HG03342 (cell line): ENCODE results near the gene FBXL16.

Source experiments
- ATAC-seq: cut with Tn5 transposase; IDR thresholded peaks from one replicate; pipeline ENCODE4 v1.9.1; 2021; ENCODE audit warnings: mild to moderate bottlenecking, moderate library complexity; ENCODE audit not compliant: unreplicated experiment

Gene FBXL16

DNA sequence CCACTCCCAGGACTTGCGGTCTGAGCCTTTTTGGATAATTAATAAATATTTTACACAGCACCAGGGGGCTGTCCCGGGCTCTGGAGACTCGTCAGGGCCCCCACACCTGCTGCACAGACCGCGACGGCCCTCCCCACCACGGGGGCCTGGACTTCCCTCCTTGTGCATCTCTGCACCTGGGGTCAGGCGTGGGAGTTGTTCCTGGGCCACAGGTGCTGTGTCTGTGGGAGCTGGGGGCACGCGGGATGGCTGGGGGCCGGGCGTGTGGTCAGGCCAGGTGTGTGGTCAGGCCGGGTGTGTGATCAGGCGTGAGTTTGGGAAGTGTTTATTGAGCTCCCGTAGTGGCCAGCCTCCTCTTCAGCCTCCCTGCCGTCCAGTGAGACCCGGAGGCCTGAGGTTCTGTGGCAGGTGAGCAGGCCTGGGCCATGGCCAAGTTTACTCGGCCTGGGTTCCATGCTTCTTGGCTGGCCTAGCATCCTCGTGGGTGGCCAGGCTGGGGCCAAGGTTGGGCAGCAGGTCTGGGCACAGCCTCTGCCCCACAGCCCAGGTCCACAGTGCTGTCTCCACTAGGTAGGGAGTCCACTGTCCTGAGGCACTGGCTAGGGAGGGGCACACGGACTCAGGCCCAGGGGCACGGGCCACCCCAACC, 27.3 kb downstream of the FBXL16 start:
- no peak for ATAC-seq

- ATAC-seq, result no peak
These were observed 28.0 kb downstream of the FBXL16 start for GRCh38 chr16:677316-678190.

GRCh38 chr16:676913-677312, 28.7 kb downstream of the FBXL16 start:
- no peak for ATAC-seq

DNA sequence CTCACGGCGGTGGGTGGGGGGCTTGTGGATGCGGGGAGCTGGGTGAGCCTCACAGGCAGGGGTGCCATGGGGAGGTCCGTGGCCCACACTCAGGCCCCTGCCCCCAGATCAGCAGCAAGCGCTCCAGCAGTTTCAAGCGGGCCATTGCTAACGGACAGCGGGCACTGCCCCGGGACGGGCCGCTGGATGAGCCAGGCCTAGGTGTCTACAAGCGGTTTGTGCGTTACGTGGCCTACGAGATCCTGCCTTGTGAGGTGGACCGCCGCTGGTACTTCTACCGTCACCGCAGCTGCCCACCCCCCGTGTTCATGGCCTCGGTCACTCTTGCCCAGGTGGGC, 29.1 kb downstream of the FBXL16 start:
- no peak for ATAC-seq

- no peak for ATAC-seq
These were observed 29.6 kb downstream of the FBXL16 start for GRCh38 chr16:675884-676564.

DNA sequence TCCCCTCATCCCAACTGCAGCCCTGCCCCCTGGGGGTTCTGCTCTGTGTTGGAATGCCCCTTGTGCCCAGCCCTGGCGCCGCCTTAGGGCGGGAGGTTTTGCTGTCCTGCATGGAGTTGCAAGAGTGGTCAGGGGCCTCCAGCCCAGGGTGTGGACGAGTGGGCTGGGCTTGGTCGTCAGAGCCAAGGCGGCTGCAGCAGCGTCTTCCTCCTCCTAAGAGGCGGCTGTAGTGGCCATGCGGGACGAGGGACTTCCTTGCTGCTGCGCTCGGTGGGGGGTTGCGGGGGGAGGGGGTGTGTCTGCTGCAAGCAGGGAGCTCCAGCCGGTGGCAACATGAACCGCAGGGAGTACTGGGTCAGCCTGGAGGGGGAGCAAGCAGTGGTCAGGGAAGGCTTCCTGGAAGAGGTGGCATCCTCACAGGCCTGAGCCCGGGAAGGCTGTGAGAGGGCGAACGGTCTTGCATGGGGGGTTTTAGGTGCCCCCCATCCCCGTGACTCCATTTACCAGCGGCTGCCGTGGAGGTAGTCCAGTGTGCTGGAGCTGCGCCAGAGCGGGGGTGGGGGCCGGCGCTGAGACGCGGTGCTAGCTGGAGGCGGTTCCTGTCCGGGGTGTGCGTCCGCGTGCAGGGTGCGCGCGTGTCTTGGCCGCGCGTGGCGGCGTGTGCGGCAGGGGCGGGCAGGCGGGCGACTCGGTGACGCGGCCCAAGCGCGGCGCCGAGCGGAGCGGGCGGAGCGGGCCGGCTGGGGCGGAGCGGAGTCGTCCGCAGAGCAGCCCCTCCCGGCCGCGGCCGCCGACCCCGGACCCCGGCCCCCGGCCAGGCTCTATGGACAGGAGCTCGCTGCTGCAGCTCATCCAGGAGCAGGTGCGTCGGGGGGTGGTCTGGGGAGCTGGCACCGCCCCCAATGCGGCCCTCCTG, 30.4 kb downstream of the FBXL16 start, which contains the start of gene RHBDL1:
Gene RHBDL1, plus strand, starts transcription at position 704 of the 916 bp plus-strand sequence. Its CDS starts 120 bp downstream, at position 824.
- no peak for ATAC-seq

GRCh38 chr16:674214-674881, 31.3 kb downstream of the FBXL16 start:
- ATAC-seq, result no peak

- ATAC-seq, result no peak
These were observed 32.1 kb downstream of the FBXL16 start for GRCh38 chr16:673399-673991.

DNA sequence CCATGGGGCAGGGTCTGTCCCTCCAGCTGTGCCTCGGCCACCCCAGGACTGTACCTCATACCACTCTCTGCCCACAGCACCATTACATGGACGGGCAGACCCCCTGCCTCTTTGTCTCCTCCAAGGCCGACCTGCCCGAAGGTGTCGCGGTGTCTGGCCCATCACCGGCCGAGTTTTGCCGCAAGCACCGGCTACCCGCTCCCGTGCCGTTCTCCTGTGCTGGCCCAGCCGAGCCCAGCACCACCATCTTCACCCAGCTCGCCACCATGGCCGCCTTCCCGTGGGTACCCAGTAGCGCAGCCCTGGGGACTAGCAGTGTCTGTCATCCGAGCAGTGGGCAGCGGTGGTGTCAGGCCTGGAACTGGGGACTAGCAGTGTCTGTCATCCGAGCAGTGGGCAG, 32.8 kb downstream of the FBXL16 start:
- ATAC-seq, result no peak

GRCh38 chr16:672371-672770, 33.2 kb downstream of the FBXL16 start:
- no peak for ATAC-seq

- no peak for ATAC-seq
These were observed 34.1 kb downstream of the FBXL16 start for GRCh38 chr16:671353-672131.

DNA sequence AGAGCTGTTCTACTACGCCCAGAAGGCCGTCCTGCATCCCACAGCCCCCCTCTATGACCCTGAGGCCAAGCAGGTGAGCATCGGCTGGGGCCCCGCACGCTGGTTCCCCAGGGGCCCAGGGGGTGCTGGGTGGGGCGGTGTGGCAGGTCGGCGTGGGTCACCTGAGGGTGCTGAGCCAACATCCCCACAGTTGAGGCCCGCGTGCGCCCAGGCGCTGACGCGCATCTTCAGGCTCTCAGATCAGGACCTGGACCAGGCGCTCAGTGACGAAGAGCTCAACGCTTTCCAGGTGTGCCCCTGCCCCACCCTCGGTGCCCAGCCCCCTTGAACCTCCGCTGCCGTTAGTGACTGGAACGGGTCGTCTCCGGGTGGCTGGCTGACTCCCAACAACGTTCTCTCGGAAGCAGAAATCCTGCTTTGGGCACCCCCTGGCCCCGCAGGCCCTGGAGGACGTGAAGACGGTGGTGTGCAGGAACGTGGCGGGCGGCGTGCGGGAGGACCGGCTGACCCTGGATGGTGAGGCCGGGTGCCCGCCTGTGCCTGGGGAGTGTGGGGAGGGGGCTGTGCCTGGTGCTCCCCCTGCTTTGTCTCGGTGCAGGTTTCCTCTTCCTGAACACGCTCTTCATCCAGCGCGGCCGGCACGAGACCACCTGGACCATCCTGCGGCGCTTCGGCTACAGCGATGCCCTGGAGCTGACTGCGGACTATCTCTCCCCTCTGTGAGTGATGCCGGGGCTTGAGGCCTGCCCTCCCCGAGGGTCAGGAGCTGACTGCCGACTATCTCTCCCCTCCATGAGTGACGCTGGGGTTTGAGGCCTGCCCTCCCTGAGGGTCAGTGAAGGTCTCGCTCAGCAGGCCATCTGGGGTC, 34.9 kb downstream of the FBXL16 start:
- ATAC-seq, result no peak

GRCh38 chr16:669666-670065, 35.9 kb downstream of the FBXL16 start:
- ATAC-seq, result no peak

DNA sequence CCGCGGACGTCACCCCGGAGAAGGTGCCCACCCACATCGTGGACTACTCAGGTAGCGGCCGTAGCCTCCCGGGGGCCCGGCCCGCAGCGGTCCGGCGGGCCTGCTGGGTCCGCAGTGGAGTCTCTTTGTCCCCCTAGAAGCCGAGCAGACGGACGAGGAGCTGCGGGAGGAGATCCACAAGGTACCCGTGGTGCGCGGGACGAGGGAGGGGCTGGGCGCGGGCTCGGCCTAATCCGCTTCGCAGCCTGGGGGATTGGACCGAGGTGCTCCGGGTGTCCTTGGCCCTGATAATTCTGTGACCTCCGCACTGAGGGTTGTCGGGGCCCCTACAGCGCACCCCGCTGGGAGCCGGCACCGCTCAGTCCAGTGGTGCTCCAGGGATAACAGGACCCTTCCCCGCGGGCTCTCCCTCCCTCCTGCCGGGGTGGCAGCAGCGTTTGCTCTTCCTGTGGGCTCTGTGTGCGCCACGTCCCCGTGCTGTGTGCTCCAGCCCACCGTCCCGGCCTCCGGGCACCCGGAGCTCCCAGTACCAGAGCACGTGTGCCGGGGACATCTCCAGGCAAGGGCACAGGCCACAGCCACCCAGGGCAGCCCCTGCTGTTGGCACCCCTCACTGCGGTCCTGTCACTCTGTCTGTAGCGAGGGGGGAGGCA, 37.0 kb downstream of the FBXL16 start:
- no peak for ATAC-seq

- peak; percentile 77 for ATAC-seq
These were observed 37.7 kb downstream of the FBXL16 start, which contains the start of gene RHOT2 for GRCh38 chr16:667780-668518. RHOT2 (plus strand) TSS chr16:668132; CDS start chr16:668200, 68 bp downstream.

DNA sequence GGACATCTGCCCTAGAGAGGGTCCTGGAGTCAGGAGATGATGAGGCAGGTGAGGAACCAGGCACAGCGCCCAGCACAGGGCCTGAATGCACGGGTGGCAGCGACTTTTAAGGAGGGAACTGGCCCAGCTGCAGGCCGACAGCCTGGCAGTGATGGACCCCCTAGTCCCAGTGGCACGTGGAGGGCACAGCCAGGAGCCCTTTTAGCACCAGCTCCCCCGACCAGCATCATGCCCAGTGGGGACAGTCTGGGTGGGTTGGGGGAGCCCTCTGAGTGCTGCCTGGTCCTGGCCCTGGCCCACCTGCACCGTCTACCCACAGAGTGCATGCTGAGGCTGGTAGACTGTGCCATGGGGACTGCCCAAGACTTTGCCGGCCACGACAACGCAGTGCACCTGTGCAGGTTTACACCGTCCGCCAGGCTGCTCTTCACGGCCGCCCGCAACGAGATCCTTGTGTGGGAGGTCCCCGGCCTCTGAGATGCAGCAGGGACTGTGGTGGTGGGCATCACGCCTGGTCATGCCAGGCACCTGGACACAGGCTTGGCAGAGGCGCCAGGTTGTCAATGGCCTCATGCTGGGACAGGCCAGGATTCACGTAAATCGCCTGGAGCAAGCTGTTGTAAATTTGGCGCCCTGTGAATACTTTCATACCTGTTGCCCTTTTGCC, 38.4 kb downstream of the FBXL16 start:
- no peak for ATAC-seq
